ENCODE measurements around the gene WDPCP.
"Not testable (repeated sequence)": the region's sequence is repeated elsewhere in the genome, so short reads cannot be mapped to it uniquely, and the experiment has no call there.

WDPCP gene

GRCh38 chr2:63434024-63435001 is 154.0 kb downstream of the WDPCP start:
- H3K27ac ChIP-seq, result no peak overlapping the region
- H3K9me3 ChIP-seq, result no peaks in the 10 kb centered on the region

GRCh38 chr2:63432373-63432772 is 155.9 kb downstream of the WDPCP start:
- Histone ChIP-seq H3K4me3 (no peak overlapping the region), H3K9me3 (no peaks in the 10 kb centered on the region), H3K4me1 (no peaks in the 10 kb centered on the region), H3K27me3 (no peaks in the 10 kb centered on the region), H4K20me1 (no peaks in the 10 kb centered on the region), H3K36me3 (no peaks in the 10 kb centered on the region), H3K4me2 (no peak overlapping the region), H3K27ac (no peak overlapping the region), H3K9ac (no peak overlapping the region)
- TF ChIP-seq Cebpa-rat (IDR thresholded peaks at IDR 0.05), result no peak

More at GRCh38 chr2:63434024-63435001, 154.0 kb downstream of the WDPCP start:
- no peak for TF ChIP-seq Cebpa-rat (IDR thresholded peaks at IDR 0.05)
- Histone ChIP-seq H3K4me3 (no peak overlapping the region), H3K4me2 (no peak overlapping the region), H3K27me3 (no peaks in the 10 kb centered on the region), H3K36me3 (no peaks in the 10 kb centered on the region), H4K20me1 (no peaks in the 10 kb centered on the region), H3K4me1 (peaks cover 6% of the 10 kb centered on the region), H3K9ac (no peak overlapping the region)

- Histone ChIP-seq H4K20me1 (no peaks in the 10 kb centered on the region), H3K4me2 (no peak overlapping the region), H3K27ac (no peak overlapping the region), H3K27me3 (no peaks in the 10 kb centered on the region), H3K36me3 (no peaks in the 10 kb centered on the region), H3K9ac (no peak overlapping the region), H3K4me1 (no peaks in the 10 kb centered on the region), H3K4me3 (no peak overlapping the region), H3K9me3 (no peaks in the 10 kb centered on the region)
- no peak for TF ChIP-seq Cebpa-rat (IDR thresholded peaks at IDR 0.05)
Observed at GRCh38 chr2:63425606-63426005, 162.7 kb downstream of the WDPCP start.

GRCh38 chr2:63425079-63425416 is 163.2 kb downstream of the WDPCP start:
- H3K4me2 ChIP-seq, result no peak overlapping the region
- no peak for TF ChIP-seq Cebpa-rat (IDR thresholded peaks at IDR 0.05)
- H3K27ac ChIP-seq, result no peak overlapping the region
- H3K36me3 ChIP-seq, result no peaks in the 10 kb centered on the region
- H4K20me1 ChIP-seq, result no peaks in the 10 kb centered on the region
- H3K4me3 ChIP-seq, result no peak overlapping the region
- H3K4me1 ChIP-seq, result no peaks in the 10 kb centered on the region
- H3K9ac ChIP-seq, result no peak overlapping the region
- H3K27me3 ChIP-seq, result no peaks in the 10 kb centered on the region
- no peaks in the 10 kb centered on the region for H3K9me3 ChIP-seq

- no peak overlapping the region for H3K27ac ChIP-seq
- H3K9me3 ChIP-seq, result no peaks in the 10 kb centered on the region
- H3K9ac ChIP-seq, result no peak overlapping the region
- H3K4me3 ChIP-seq, result no peak overlapping the region
- H3K4me2 ChIP-seq, result no peak overlapping the region
- TF ChIP-seq Cebpa-rat (IDR thresholded peaks at IDR 0.05), result no peak
- no peaks in the 10 kb centered on the region for H4K20me1 ChIP-seq
- no peaks in the 10 kb centered on the region for H3K27me3 ChIP-seq
- H3K36me3 ChIP-seq, result no peaks in the 10 kb centered on the region
- no peaks in the 10 kb centered on the region for H3K4me1 ChIP-seq
Observed at GRCh38 chr2:63424329-63425078, 163.8 kb downstream of the WDPCP start.

- H3K27me3 ChIP-seq, result no peaks in the 10 kb centered on the region
- no peaks in the 10 kb centered on the region for H3K36me3 ChIP-seq
- H4K20me1 ChIP-seq, result no peaks in the 10 kb centered on the region
- H3K4me3 ChIP-seq, result no peak overlapping the region
- no peaks in the 10 kb centered on the region for H3K4me1 ChIP-seq
- no peak overlapping the region for H3K9ac ChIP-seq
- no peak overlapping the region for H3K27ac ChIP-seq
- TF ChIP-seq Cebpa-rat (IDR thresholded peaks at IDR 0.05), result no peak
- no peak overlapping the region for H3K4me2 ChIP-seq
- no peaks in the 10 kb centered on the region for H3K9me3 ChIP-seq
Observed at GRCh38 chr2:63422556-63422955, 165.7 kb downstream of the WDPCP start.

- Histone ChIP-seq H3K4me3 (no peak overlapping the region), H3K4me1 (no peaks in the 10 kb centered on the region), H3K27me3 (no peaks in the 10 kb centered on the region), H3K9ac (no peak overlapping the region), H3K27ac (no peak overlapping the region), H3K9me3 (no peaks in the 10 kb centered on the region), H3K36me3 (peaks cover 12% of the 10 kb centered on the region), H3K4me2 (no peak overlapping the region), H4K20me1 (no peaks in the 10 kb centered on the region)
- no peak for TF ChIP-seq Cebpa-rat (IDR thresholded peaks at IDR 0.05)
Observed at GRCh38 chr2:63408530-63408929, 179.7 kb downstream of the WDPCP start.

GRCh38 chr2:63406641-63407040 is 181.6 kb downstream of the WDPCP start:
- Histone ChIP-seq H3K9me3 (0 out of 2 replicates have a peak, but pooled peaks cover 6% of the 10 kb centered on the region), H3K27me3 (no peaks in the 10 kb centered on the region), H3K4me2 (no peak overlapping the region), H3K9ac (no peak overlapping the region), H3K4me3 (no peak overlapping the region), H3K27ac (no peak overlapping the region), H4K20me1 (no peaks in the 10 kb centered on the region), H3K36me3 (peaks cover 20% of the 10 kb centered on the region), H3K4me1 (no peaks in the 10 kb centered on the region)
- no peak for TF ChIP-seq Cebpa-rat (IDR thresholded peaks at IDR 0.05)

GRCh38 chr2:63403820-63404219 is 184.5 kb downstream of the WDPCP start:
- TF ChIP-seq Cebpa-rat (IDR thresholded peaks at IDR 0.05), result no peak
- Histone ChIP-seq H3K4me3 (no peak overlapping the region), H3K4me2 (no peak overlapping the region), H3K36me3 (peaks cover 20% of the 10 kb centered on the region), H3K4me1 (no peaks in the 10 kb centered on the region), H3K27me3 (no peaks in the 10 kb centered on the region), H3K27ac (no peak overlapping the region), H4K20me1 (no peaks in the 10 kb centered on the region), H3K9ac (no peak overlapping the region), H3K9me3 (0 out of 2 replicates have a peak, but pooled peaks cover 6% of the 10 kb centered on the region)

- H3K4me2 ChIP-seq, H3K4me3 ChIP-seq, H4K20me1 ChIP-seq, H3K27ac ChIP-seq, H3K27me3 ChIP-seq, H3K4me1 ChIP-seq, H3K9me3 ChIP-seq, H3K9ac ChIP-seq: not testable (repeated sequence)
- peaks cover 15% of the 10 kb centered on the region for H3K36me3 ChIP-seq
Observed at GRCh38 chr2:63402889-63403288, 185.4 kb downstream of the WDPCP start.
